ENCODE data around the gene MGA.

The MGA gene

GRCh38 chr15:41798607-41799487 is 138.6 kb downstream of the MGA start:
- no peaks in the 10 kb centered on the region for H3K27me3 ChIP-seq (ENCODE audit: insufficient read depth, poor library complexity, severe bottlenecking)
- H3K27ac ChIP-seq (ENCODE audit: poor library complexity, severe bottlenecking): peak overlapping the region; percentile 90
- TF ChIP-seq CTCF (IDR thresholded peaks at IDR 0.05; ENCODE audit: poor library complexity, severe bottlenecking): no peak
- DNase-seq (ENCODE audit: low spot score) (no peak), ATAC-seq (ENCODE audit: low read depth) (peak; percentile 25)
- H3K4me1 ChIP-seq (ENCODE audit: insufficient read depth, poor library complexity, severe bottlenecking): peaks cover 71% of the 10 kb centered on the region
- no peaks in the 10 kb centered on the region for H3K9me3 ChIP-seq (ENCODE audit: severe bottlenecking)
- no peak overlapping the region for H3K4me3 ChIP-seq (ENCODE audit: severe bottlenecking)
- peaks cover 43% of the 10 kb centered on the region for H3K36me3 ChIP-seq (ENCODE audit: low read depth)

GRCh38 chr15:41799488-41799805 is 139.2 kb downstream of the MGA start:
- no peak for TF ChIP-seq CTCF (IDR thresholded peaks at IDR 0.05; ENCODE audit: poor library complexity, severe bottlenecking)
- Histone ChIP-seq H3K27ac (ENCODE audit: poor library complexity, severe bottlenecking) (peak overlapping the region; percentile 90), H3K9me3 (ENCODE audit: severe bottlenecking) (no peaks in the 10 kb centered on the region), H3K27me3 (ENCODE audit: insufficient read depth, poor library complexity, severe bottlenecking) (no peaks in the 10 kb centered on the region), H3K4me1 (ENCODE audit: insufficient read depth, poor library complexity, severe bottlenecking) (peaks cover 71% of the 10 kb centered on the region), H3K36me3 (ENCODE audit: low read depth) (peaks cover 43% of the 10 kb centered on the region), H3K4me3 (ENCODE audit: severe bottlenecking) (no peak overlapping the region)
- ATAC-seq (ENCODE audit: low read depth) (no peak), DNase-seq (ENCODE audit: low spot score) (no peak)

- H3K4me1 ChIP-seq (ENCODE audit: insufficient read depth, poor library complexity, severe bottlenecking): peaks cover 74% of the 10 kb centered on the region
- no peaks in the 10 kb centered on the region for H3K9me3 ChIP-seq (ENCODE audit: severe bottlenecking)
- H3K27me3 ChIP-seq (ENCODE audit: insufficient read depth, poor library complexity, severe bottlenecking): no peaks in the 10 kb centered on the region
- H3K36me3 ChIP-seq (ENCODE audit: low read depth): peaks cover 55% of the 10 kb centered on the region
- H3K4me3 ChIP-seq (ENCODE audit: severe bottlenecking): no peak overlapping the region
- no peak for ATAC-seq (ENCODE audit: low read depth)
- no peak for TF ChIP-seq CTCF (IDR thresholded peaks at IDR 0.05; ENCODE audit: poor library complexity, severe bottlenecking)
- H3K27ac ChIP-seq (ENCODE audit: poor library complexity, severe bottlenecking): peak overlapping the region; percentile 90
- no peak for DNase-seq (ENCODE audit: low spot score)
Measured at GRCh38 chr15:41801185-41801584, 141.0 kb downstream of the MGA start.

- Histone ChIP-seq H3K9me3 (ENCODE audit: severe bottlenecking) (no peaks in the 10 kb centered on the region), H3K27me3 (ENCODE audit: insufficient read depth, poor library complexity, severe bottlenecking) (no peaks in the 10 kb centered on the region), H3K4me1 (ENCODE audit: insufficient read depth, poor library complexity, severe bottlenecking) (peaks cover 73% of the 10 kb centered on the region), H3K36me3 (ENCODE audit: low read depth) (peaks cover 53% of the 10 kb centered on the region), H3K27ac (ENCODE audit: poor library complexity, severe bottlenecking) (peak overlapping the region; percentile 90), H3K4me3 (ENCODE audit: severe bottlenecking) (no peak overlapping the region)
- ATAC-seq (ENCODE audit: low read depth) (peak; percentile 49), DNase-seq (ENCODE audit: low spot score) (no peak)
- TF ChIP-seq CTCF (IDR thresholded peaks at IDR 0.05; ENCODE audit: poor library complexity, severe bottlenecking): no peak
Measured at GRCh38 chr15:41801850-41802455, 141.7 kb downstream of the MGA start.

- Histone ChIP-seq H3K4me3 (ENCODE audit: severe bottlenecking) (no peak overlapping the region), H3K27ac (ENCODE audit: poor library complexity, severe bottlenecking) (peak overlapping the region; percentile 90), H3K36me3 (ENCODE audit: low read depth) (peaks cover 54% of the 10 kb centered on the region), H3K27me3 (ENCODE audit: insufficient read depth, poor library complexity, severe bottlenecking) (no peaks in the 10 kb centered on the region), H3K9me3 (ENCODE audit: severe bottlenecking) (no peaks in the 10 kb centered on the region), H3K4me1 (ENCODE audit: insufficient read depth, poor library complexity, severe bottlenecking) (peaks cover 62% of the 10 kb centered on the region)
- DNase-seq (ENCODE audit: low spot score) (peak; percentile 98), ATAC-seq (ENCODE audit: low read depth) (peak; percentile 70)
- no peak for TF ChIP-seq CTCF (IDR thresholded peaks at IDR 0.05; ENCODE audit: poor library complexity, severe bottlenecking)
Measured at GRCh38 chr15:41804361-41804760, 144.2 kb downstream of the MGA start.

Data from RWPE2 (cell line).